Measurements from ENCODE around the gene SLC25A26.

The SLC25A26 gene

GRCh38 chr3:66253790-66254620 is 33.2 kb downstream of the SLC25A26 start:
- Histone ChIP-seq H3K9me3 (ENCODE audit: low read depth, low read length) (no peaks in the 10 kb centered on the region), H3K4me3 (no peak overlapping the region), H3K36me3 (ENCODE audit: insufficient read depth, low read length) (no peaks in the 10 kb centered on the region), H3K9ac (ENCODE audit: insufficient read length) (no peak overlapping the region), H3K27ac (no peak overlapping the region)
- TF ChIP-seq FOXP2 (optimal IDR thresholded peaks at IDR 0.05; ENCODE audit: control extremely low read depth, extremely low read length, insufficient read depth) (no peak), EZH2 (IDR thresholded peaks at IDR 0.05) (no peak), POLR2AphosphoS5 (IDR thresholded peaks at IDR 0.05; ENCODE audit: borderline replicate concordance, low read depth, low read length) (no peak)
- DNase-seq (ENCODE audit: low read depth, low spot score), result peak; percentile 32

DNA sequence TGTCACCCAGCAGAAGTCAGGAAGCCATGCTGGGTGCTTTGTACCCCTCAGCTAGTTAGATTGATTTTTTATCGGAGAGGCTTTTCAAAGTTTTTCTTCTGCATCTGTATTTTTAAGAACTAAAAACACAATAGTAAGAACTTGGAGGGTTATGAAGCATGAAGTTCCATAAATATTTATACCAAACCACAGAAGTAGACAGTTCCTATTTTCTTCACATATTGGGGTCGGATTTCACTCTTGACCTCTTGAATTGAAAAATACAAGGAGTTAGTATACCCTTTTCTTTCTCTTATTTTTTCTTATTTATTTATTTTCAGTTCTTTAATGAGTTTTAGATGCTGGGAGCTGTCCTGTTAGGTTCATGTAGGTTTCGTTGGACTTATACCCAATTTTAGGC is 35.1 kb downstream of the SLC25A26 start:
- no peak overlapping the region for H3K4me3 ChIP-seq

GRCh38 chr3:66256806-66257205 is 36.0 kb downstream of the SLC25A26 start:
- Histone ChIP-seq H3K27ac (no peak overlapping the region), H3K9me3 (ENCODE audit: low read depth, low read length) (no peaks in the 10 kb centered on the region), H3K9ac (ENCODE audit: insufficient read length) (no peak overlapping the region), H3K4me3 (no peak overlapping the region), H3K36me3 (ENCODE audit: insufficient read depth, low read length) (no peaks in the 10 kb centered on the region)
- no peak for DNase-seq (ENCODE audit: low read depth, low spot score)
- TF ChIP-seq EZH2 (IDR thresholded peaks at IDR 0.05) (no peak), FOXP2 (optimal IDR thresholded peaks at IDR 0.05; ENCODE audit: control extremely low read depth, extremely low read length, insufficient read depth) (no peak), POLR2AphosphoS5 (IDR thresholded peaks at IDR 0.05; ENCODE audit: borderline replicate concordance, low read depth, low read length) (no peak)

More for the DNA sequence above, 35.1 kb downstream of the SLC25A26 start:
- DNase-seq (ENCODE audit: low read depth, low spot score), result no peak
- Histone ChIP-seq H3K36me3 (ENCODE audit: insufficient read depth, low read length) (no peaks in the 10 kb centered on the region), H3K9ac (ENCODE audit: insufficient read length) (no peak overlapping the region), H3K9me3 (ENCODE audit: low read depth, low read length) (no peaks in the 10 kb centered on the region), H3K27ac (no peak overlapping the region; the same call in 1 of the 2 replicates)
- TF ChIP-seq EZH2 (IDR thresholded peaks at IDR 0.05), result no peak
- no peak for TF ChIP-seq FOXP2 (optimal IDR thresholded peaks at IDR 0.05; ENCODE audit: control extremely low read depth, extremely low read length, insufficient read depth)
- TF ChIP-seq POLR2AphosphoS5 (IDR thresholded peaks at IDR 0.05; ENCODE audit: borderline replicate concordance, low read depth, low read length), result no peak

DNA sequence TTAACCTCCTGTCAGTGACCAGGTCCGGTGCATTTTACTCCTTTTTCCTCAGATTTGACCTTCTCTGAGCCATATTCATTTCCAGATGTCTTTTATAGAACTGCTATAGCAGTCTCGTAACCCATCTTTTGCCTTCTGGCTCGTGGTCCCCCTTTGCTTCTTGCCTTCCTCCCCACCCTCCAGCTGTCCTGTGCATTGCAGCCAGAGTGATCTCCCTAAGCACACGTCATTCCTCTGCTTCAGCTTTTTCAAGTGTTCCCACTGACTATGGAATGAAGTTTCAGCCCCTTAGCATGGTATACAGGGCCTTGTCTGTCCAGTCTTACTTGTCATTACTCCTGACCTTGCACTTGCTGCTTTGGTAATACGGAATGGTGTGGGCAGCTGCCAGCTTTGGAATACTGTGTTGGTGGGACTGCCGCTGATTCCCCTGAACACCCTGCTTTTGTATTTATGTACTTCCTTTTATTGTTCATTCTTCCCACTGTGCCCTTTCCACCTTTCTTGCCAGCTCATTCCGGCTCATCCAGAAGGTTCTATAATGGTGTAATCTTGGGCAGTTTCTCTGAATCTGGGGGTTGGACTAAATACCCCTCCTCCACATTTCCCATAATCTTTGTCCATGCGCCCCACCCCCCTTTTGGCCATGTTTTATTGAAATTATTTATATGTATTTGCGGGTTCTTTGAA is 38.9 kb downstream of the SLC25A26 start:
- Histone ChIP-seq H3K9me3 (ENCODE audit: low read depth, low read length) (no peaks in the 10 kb centered on the region), H3K9ac (ENCODE audit: insufficient read length) (no peak overlapping the region), H3K4me3 (no peak overlapping the region), H3K36me3 (ENCODE audit: insufficient read depth, low read length) (no peaks in the 10 kb centered on the region), H3K27ac (no peak overlapping the region)
- no peak for DNase-seq (ENCODE audit: low read depth, low spot score)
- TF ChIP-seq EZH2 (IDR thresholded peaks at IDR 0.05), result no peak
- TF ChIP-seq FOXP2 (optimal IDR thresholded peaks at IDR 0.05; ENCODE audit: control extremely low read depth, extremely low read length, insufficient read depth), result no peak
- no peak for TF ChIP-seq POLR2AphosphoS5 (IDR thresholded peaks at IDR 0.05; ENCODE audit: borderline replicate concordance, low read depth, low read length)

GRCh38 chr3:66260431-66260830 is 39.6 kb downstream of the SLC25A26 start:
- TF ChIP-seq POLR2AphosphoS5 (IDR thresholded peaks at IDR 0.05; ENCODE audit: borderline replicate concordance, low read depth, low read length) (no peak), EZH2 (IDR thresholded peaks at IDR 0.05) (no peak), FOXP2 (optimal IDR thresholded peaks at IDR 0.05; ENCODE audit: control extremely low read depth, extremely low read length, insufficient read depth) (no peak)
- H3K9me3 ChIP-seq (ENCODE audit: low read depth, low read length), result no peaks in the 10 kb centered on the region
- DNase-seq (ENCODE audit: low read depth, low spot score), result no peak
- no peak overlapping the region for H3K27ac ChIP-seq
- no peak overlapping the region for H3K9ac ChIP-seq (ENCODE audit: insufficient read length)
- no peaks in the 10 kb centered on the region for H3K36me3 ChIP-seq (ENCODE audit: insufficient read depth, low read length)
- H3K4me3 ChIP-seq, result no peak overlapping the region

- Histone ChIP-seq H3K9ac (ENCODE audit: insufficient read length) (no peak overlapping the region), H3K4me3 (no peak overlapping the region), H3K9me3 (ENCODE audit: low read depth, low read length) (no peaks in the 10 kb centered on the region), H3K36me3 (ENCODE audit: insufficient read depth, low read length) (no peaks in the 10 kb centered on the region), H3K27ac (no peak overlapping the region)
- no peak for DNase-seq (ENCODE audit: low read depth, low spot score)
- no peak for TF ChIP-seq FOXP2 (optimal IDR thresholded peaks at IDR 0.05; ENCODE audit: control extremely low read depth, extremely low read length, insufficient read depth)
- TF ChIP-seq POLR2AphosphoS5 (IDR thresholded peaks at IDR 0.05; ENCODE audit: borderline replicate concordance, low read depth, low read length), result no peak
- no peak for TF ChIP-seq EZH2 (IDR thresholded peaks at IDR 0.05)
Measured at GRCh38 chr3:66261355-66261754, 40.6 kb downstream of the SLC25A26 start.

- H3K9ac ChIP-seq (ENCODE audit: insufficient read length), result no peak overlapping the region
- no peaks in the 10 kb centered on the region for H3K36me3 ChIP-seq (ENCODE audit: insufficient read depth, low read length)
- H3K9me3 ChIP-seq (ENCODE audit: low read depth, low read length), result no peaks in the 10 kb centered on the region
- no peak overlapping the region for H3K4me3 ChIP-seq
- DNase-seq (ENCODE audit: low read depth, low spot score), result no peak
- no peak for TF ChIP-seq EZH2 (IDR thresholded peaks at IDR 0.05)
- TF ChIP-seq FOXP2 (optimal IDR thresholded peaks at IDR 0.05; ENCODE audit: control extremely low read depth, extremely low read length, insufficient read depth), result no peak
- TF ChIP-seq POLR2AphosphoS5 (IDR thresholded peaks at IDR 0.05; ENCODE audit: borderline replicate concordance, low read depth, low read length), result no peak
- no peak overlapping the region for H3K27ac ChIP-seq
Measured at GRCh38 chr3:66265649-66266048, 44.8 kb downstream of the SLC25A26 start.

GRCh38 chr3:66266551-66266950 is 45.8 kb downstream of the SLC25A26 start:
- no peaks in the 10 kb centered on the region for H3K36me3 ChIP-seq (ENCODE audit: insufficient read depth, low read length)
- no peak overlapping the region for H3K27ac ChIP-seq

More at GRCh38 chr3:66266551-66266950, 45.8 kb downstream of the SLC25A26 start:
- TF ChIP-seq FOXP2 (optimal IDR thresholded peaks at IDR 0.05; ENCODE audit: control extremely low read depth, extremely low read length, insufficient read depth), result no peak
- TF ChIP-seq POLR2AphosphoS5 (IDR thresholded peaks at IDR 0.05; ENCODE audit: borderline replicate concordance, low read depth, low read length), result no peak
- TF ChIP-seq EZH2 (IDR thresholded peaks at IDR 0.05), result no peak
- H3K4me3 ChIP-seq, result no peak overlapping the region
- no peak overlapping the region for H3K9ac ChIP-seq (ENCODE audit: insufficient read length)
- no peak for DNase-seq (ENCODE audit: low read depth, low spot score)
- H3K9me3 ChIP-seq (ENCODE audit: low read depth, low read length), result no peaks in the 10 kb centered on the region
